ENCODE data around the gene CD28.
"Not testable (repeated sequence)": the region's sequence is repeated elsewhere in the genome, so short reads cannot be mapped to it uniquely, and the experiment has no call there.

CD28 gene

GRCh38 chr2:203784710-203785270 is 78.4 kb downstream of the CD28 start:
- not testable (repeated sequence) for DNase-seq (ENCODE audit: low read depth)

- DNase-seq (ENCODE audit: low read depth) = not testable (repeated sequence)
Observed at GRCh38 chr2:203785391-203786110, 79.1 kb downstream of the CD28 start.

- no peak for DNase-seq (ENCODE audit: low read depth)
Observed at GRCh38 chr2:203786549-203787351, 80.3 kb downstream of the CD28 start.

GRCh38 chr2:203787979-203788378 is 81.5 kb downstream of the CD28 start:
- no peak for DNase-seq (ENCODE audit: low read depth)

Data from T-helper 22 cell (primary cell).